Limb (tissue), 2 donors: ENCODE measurements around the gene FAM161B.
"Not testable (repeated sequence)": the region's sequence is repeated elsewhere in the genome, so short reads cannot be mapped to it uniquely, and the experiment has no call there.

ENCODE experiments used
- DNase-seq, 2 donors: peaks; one replicate each; pipeline ENCODE4 v3.0.0-alpha.2; 2016; ENCODE audit errors: extremely low spot score in 2 of 2

FAM161B gene

DNA sequence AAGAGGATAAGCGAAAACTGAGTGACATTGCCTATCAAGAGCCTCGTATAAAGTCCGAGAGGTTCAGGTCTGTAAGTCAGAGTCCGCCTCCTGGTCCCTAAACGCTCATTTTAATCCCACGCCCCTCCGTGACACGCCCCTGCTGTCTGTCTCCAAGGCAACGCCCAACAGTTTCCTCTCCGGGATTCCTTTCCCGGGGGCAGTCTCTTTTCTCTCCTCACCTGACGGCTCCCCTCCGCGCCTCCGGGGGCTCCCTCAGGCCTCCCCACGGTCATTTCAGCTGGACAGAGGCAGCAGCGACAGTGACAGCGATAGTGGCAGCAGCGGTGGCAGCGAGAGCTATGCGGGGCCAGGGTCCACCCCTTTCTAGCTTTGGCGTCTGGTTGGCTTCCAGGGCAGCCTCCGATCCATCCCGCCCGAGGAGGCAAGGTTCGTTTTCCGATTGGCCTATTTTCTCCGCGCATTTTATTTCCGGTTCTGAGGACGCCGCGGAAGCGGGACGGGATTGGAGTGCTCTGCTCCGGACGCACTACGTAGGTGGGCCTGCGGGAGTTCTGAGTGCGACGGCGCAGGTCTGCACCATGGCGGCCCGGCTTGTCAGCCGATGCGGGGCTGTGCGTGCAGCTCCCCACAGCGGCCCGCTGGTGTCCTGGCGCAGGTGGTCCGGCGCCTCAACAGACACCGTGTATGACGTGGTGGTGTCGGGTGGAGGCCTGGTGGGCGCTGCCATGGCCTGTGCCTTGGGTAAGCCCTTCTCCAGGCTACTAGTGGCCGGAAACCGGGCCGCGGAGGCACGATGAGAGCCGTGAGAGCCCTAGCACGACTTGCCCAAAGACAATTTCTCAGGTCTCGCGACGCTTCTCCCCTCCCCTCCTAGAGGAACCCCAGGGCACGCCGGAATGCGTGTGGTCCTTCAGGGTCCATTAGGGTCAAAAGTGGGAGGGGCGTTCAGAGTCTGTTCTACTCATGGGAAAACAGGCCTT is at the start of gene FAM161B, which contains the start of gene COQ6:
TSS of gene FAM161B (minus strand) at position 343 of the 983 bp plus-strand sequence. CDS start at position 275, 68 bp downstream.
TSS of gene COQ6 (plus strand) at position 551 of the 983 bp plus-strand sequence. CDS start at position 582, 31 bp downstream.
- peak; percentile 95 to 96 for DNase-seq

DNA sequence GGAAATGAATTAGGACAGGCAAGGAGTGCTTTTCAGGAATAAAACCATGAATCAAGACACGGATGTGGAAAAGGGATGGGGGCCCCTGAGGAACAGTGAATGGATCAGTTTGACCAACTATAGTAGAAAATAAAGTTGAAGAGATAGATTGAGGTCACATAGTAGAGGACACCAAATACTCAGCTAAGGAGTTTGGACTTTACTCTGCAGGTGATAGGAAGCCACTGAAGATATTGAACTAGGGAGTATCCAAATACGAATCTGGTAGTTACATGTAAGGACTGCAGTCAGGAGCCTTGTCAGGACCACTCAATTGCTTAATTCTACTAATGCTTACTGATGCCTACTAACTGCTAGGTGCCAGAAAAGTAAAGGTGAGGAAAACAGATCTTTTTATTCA is 48.8 kb upstream of the FAM161B start:
- no peak for DNase-seq

DNA sequence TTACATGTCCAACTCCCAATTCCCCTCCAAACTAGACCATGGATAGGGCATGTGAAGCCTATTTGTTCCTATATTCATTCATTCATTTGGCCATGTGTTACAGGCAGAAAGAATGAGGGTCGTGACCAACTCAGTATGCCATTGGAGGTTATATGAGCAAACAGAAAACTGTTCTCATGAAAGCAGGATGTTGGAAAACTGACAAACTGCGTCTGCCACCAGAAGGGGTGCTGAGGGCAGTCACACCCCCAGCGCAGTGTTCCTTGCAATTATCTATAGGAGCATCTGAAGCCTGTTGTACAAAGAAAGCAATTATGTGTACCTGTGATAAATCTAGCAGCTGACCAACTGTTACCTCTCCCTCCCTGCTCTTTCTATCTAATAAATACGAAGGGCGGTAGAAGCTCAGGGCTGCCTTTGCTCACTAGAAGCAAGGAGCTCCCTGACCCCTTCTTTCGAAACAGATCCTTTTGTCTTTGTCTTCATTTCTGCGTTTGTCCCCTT is 48.1 kb upstream of the FAM161B start:
- DNase-seq: no peak

GRCh38 chr14:73997108-73997943 is 47.4 kb upstream of the FAM161B start:
- DNase-seq: no peak

- DNase-seq: no peak
These were observed 46.8 kb upstream of the FAM161B start for GRCh38 chr14:73996731-73997107.

DNA sequence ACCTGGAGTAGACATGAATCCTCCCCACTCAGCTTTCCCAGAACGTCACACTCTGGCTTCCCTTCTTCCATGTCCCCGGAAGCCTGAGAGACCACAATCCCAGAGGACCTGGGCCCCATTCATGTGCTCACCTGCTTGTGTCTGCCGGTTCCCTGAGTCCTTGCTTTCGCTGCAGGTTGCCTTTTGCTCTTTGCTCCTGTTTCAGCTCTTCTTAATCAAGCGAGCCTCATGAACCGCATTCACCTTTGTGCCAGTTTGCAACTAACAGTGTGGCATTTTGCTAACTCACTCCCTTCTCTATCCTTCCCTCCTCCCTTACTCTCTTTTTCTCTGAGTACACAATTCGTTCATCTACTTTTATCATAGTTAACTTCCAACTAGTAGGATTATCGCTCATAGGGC is 46.1 kb upstream of the FAM161B start:
- DNase-seq: no peak

DNA sequence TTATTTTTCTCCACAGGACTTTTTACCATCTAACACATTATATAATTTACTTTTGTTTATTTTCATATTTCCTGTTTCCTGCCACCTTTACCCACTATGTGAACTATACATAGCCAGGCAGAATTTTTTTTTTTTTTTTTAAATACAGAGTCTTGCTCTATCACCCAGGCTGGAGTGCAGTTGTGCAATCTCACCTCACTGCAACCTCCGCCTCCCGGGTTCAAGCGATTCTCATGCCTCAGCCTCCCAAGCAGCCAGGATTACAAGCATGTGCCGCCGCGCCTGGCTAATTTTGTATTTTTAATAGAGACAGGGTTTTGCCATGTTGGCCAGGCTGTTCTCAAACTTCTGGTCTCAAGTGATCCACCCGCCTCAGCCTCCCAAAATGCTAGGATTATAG is 45.0 kb upstream of the FAM161B start:
- DNase-seq: not testable (repeated sequence)

DNA sequence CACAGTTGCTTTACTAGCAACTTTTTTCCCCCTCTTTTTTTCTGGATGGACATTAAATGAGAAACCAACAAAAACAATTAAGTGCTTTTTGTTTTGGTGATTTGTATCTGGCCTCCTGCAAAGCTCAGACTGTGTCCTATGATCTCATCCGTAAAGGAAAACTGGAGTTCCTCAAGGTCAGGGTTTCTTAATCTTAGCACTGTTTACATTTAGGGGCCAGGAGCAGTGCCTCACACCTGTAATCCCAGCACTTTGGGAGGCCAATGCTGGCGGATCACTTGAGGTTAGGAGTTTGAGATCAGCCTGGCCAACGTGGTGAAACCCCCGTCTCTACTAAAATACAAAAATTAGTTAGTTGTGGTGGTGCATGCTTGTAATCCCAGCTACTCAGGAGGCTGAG is 41.2 kb upstream of the FAM161B start:
- no peak for DNase-seq

DNA sequence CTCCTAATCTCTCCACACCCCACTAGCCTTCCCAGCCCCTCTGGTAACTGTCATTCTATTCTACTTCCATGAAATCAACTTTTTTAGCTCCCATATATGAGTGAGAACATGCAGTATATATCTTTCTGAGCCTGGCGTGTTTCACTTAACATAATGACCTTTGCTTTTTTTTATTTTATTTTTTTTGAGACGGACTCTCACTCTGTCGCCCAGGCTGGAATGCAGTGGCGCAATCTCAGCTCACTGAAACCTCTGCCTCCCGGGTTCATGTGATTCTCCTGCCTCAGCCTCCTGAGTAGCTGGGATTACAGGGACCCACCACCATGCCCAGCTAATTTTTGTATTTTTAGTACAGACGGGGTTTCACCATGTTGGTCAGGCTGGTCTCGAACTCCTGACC is 38.8 kb upstream of the FAM161B start:
- not testable (repeated sequence) for DNase-seq

DNA sequence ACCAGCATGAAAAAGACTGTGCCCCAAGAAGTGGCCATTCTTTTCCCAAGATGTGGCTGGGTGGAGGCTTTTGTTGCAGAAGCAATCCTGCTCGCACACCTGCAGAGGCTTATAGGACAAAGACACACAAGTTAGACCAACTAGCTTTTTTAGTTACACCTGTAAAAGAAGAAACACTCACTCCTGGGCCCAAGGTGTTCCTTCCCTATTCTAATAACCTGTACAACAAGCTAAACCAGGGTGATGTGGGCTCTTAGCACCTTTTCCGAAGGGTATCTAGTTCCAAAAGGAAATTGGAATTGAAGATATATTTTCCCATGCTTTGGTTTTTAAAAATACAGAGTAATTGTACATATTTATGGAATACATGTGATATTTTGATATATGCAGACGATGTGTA is 38.2 kb upstream of the FAM161B start:
- DNase-seq: no peak

DNA sequence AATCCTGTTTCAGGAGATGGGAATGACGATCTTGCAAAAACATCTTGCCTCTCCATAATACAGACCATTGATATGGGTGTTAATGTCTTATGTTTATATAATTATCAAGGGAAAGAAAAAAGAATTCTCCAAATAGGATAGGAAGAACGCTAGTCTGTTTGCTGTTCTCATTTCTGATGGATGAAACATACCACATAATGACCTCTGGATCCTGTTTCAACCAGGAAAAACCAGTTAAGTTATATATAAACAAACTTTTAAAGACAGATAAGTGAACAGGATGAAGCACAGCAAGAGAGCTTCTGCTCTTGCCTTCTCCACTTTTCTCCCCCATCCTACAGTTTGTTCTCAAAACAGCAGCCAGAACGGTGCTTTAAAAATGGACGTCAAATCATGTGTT is 28.0 kb upstream of the FAM161B start:
- DNase-seq: no peak

GRCh38 chr14:73976125-73976524 is 26.2 kb upstream of the FAM161B start:
- no peak for DNase-seq

- DNase-seq: no peak
These were observed 23.6 kb upstream of the FAM161B start for GRCh38 chr14:73973497-73973896.

DNA sequence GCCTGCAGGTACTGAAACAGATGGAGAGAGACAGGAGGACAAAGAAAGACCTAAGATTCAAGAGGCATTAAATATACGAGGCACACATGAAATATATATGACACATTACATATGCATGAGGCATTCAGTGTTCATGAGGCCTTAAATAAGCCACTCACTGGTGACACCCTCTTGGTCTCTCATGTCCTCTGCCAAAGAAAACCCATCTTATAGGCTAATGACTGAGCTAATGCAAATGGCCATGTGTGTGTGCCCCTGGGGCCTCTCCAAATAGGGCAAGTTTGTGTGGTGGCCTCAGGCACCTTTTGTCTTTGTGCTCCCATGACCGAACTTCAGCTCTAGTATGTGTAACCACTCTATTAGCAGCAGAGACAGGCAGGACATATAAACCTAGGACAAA is 19.0 kb upstream of the FAM161B start:
- DNase-seq: no peak

DNA sequence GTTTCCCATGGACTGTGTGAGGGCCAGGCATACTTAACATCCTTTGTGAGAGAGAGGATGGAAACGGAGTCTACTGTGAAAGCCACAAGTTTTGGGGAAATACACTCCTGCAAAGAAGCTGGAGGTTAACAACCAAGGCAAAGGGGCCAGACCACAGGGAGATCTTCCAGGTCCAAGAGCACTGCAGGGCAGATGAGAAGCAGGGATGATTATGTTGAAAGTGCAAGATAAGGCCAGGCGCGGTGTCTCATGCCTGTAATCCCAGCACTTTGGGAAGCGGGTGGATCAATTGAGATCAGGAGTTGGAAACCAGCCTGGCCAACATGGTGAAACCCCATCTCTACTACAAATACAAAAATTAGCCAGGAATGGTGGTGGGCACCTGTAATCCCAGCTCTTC is 15.3 kb upstream of the FAM161B start:
- no peak for DNase-seq

DNA sequence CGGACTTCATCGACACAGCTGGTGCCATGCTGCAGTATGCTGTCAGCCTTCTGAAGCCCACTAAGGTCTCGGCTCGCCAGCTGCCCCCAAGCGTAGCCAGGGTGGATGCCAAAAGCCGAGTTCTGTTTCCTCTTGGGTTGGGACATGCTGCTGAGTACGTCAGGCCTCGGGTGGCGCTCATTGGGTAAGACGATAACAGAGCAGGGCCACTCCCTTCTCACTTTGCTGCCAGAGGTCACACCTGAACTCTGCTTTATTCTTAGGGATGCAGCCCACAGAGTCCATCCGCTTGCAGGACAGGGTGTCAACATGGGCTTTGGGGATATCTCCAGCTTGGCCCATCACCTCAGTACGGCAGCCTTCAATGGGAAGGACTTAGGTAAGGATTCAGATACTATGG is 11.3 kb upstream of the FAM161B start:
- DNase-seq: no peak

GRCh38 chr14:73958591-73958990 is 8.7 kb upstream of the FAM161B start:
- peak in 1 of 2 donors; percentile 35 for DNase-seq

GRCh38 chr14:73955674-73956073 is 5.8 kb upstream of the FAM161B start:
- no peak for DNase-seq

DNA sequence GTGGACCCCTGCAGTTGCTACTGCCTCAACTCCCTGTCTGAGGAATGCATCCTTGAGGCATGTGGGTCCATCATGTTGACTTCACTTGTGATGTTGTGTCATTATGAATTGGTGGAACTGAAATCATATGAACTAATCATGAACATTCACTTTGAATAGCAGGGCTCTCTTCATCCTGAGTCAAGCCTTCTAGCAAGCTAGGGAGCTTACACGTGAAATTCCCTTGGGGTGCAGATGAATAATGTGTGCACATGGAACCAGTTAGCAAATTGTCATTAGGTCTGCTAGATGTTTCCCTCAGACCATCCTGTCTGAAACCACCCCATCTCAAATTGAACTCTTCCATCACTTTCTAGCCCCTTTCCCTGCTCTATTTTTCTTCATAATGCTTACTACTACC is 3.8 kb upstream of the FAM161B start:
- no peak for DNase-seq

- DNase-seq: no peak
These were observed 4.7 kb downstream of the FAM161B start for GRCh38 chr14:73945159-73945670.

GRCh38 chr14:73944432-73945158 is 5.3 kb downstream of the FAM161B start:
- no peak for DNase-seq
